CD4-positive, CD25-positive, alpha-beta regulatory T cell (primary cell): ENCODE measurements around the gene SETBP1. TPM values are rescaled to one million over a fixed set of nuclear protein-coding genes. Genes with fewer than 3 reads are reported as not detected.

ENCODE experiments used
- ATAC-seq, 2 donors: fragments of 150-1000 bp; cut with Tn5 transposase; one replicate each; pipeline ENCODE4 v1.10.0; 2021; ENCODE audit warnings: low read depth in 2 of 2, moderate number of reproducible peaks in 2 of 2, moderate library complexity in 1 of 2
- DNase-seq, 3 donors: peaks; one replicate each; pipeline versions ENCODE4 v3.0.0 to v3.0.0-alpha.2; 2012 to 2022; ENCODE audit warnings: mixed read lengths in 1 of 3
- H3K27ac ChIP-seq: one replicate; pipeline ENCODE4 v1.7.0; 2013; ENCODE audit warnings: mild to moderate bottlenecking, low read length; ENCODE audit not compliant: insufficient read depth, poor library complexity, severe bottlenecking
- H3K27me3 ChIP-seq: one replicate; pipeline ENCODE4 v1.7.0; 2013; ENCODE audit warnings: low read length; ENCODE audit not compliant: control insufficient read depth, insufficient read depth
- H3K36me3 ChIP-seq: one replicate; pipeline ENCODE4 v1.7.0; 2013; ENCODE audit warnings: mild to moderate bottlenecking, low read length, moderate library complexity; ENCODE audit not compliant: control insufficient read depth, insufficient read depth
- H3K4me1 ChIP-seq: 2 replicates; pipeline ENCODE4 v1.7.0; 2013; ENCODE audit warnings: mild to moderate bottlenecking, low read length; ENCODE audit not compliant: insufficient read depth, control insufficient read depth, poor library complexity, severe bottlenecking
- H3K4me3 ChIP-seq: one replicate; pipeline ENCODE4 v1.7.0; 2013; ENCODE audit warnings: low read depth, mild to moderate bottlenecking, low read length, moderate library complexity
- H3K9me3 ChIP-seq, 2 experiments: 1 replicate in 1 of 2; 2 replicates in 1 of 2; pipeline ENCODE4 v1.7.0; 2013; ENCODE audit warnings: low read length in 2 of 2, mild to moderate bottlenecking in 1 of 2, moderate library complexity in 1 of 2; ENCODE audit not compliant: control insufficient read depth in 2 of 2
- H3K27ac Mint-ChIP-seq, 3 donors: one replicate each; pipeline ENCODE4 v1.8.0; 2020 to 2022; ENCODE audit warnings: mild to moderate bottlenecking in 3 of 3, mixed read lengths in 3 of 3, moderate library complexity in 2 of 3
- H3K27me3 Mint-ChIP-seq: one replicate; pipeline ENCODE4 v1.8.0; 2022; ENCODE audit warnings: mild to moderate bottlenecking, mixed read lengths
- H3K36me3 Mint-ChIP-seq: one replicate; pipeline ENCODE4 v1.8.0; 2020; ENCODE audit warnings: mixed read lengths
- H3K4me1 Mint-ChIP-seq, 4 donors: one replicate each; pipeline ENCODE4 v1.8.0; 2020 to 2022; ENCODE audit warnings: mixed read lengths in 4 of 4, mild to moderate bottlenecking in 1 of 4
- H3K4me3 Mint-ChIP-seq, 4 donors: one replicate each; pipeline ENCODE4 v1.8.0; 2020 to 2022; ENCODE audit warnings: mild to moderate bottlenecking in 4 of 4, mixed read lengths in 4 of 4, moderate library complexity in 3 of 4
- H3K9me3 Mint-ChIP-seq, 7 donors: one replicate each; pipeline ENCODE4 v1.8.0; 2020 to 2022; ENCODE audit warnings: mixed read lengths in 7 of 7, mild to moderate bottlenecking in 3 of 7, moderate library complexity in 2 of 7
- polyA plus RNA-seq, 4 donors: library from polyadenylated mRNA; unstranded; fragments of 300-500 nt; fragmentation: Illumina TruSeq; gene quantifications; one replicate each; pipeline ENCODE4 v1.2.3, GENCODE V29; 2021
- total RNA-seq: library from RNA; stranded (reverse); gene quantifications from one replicate; pipeline ENCODE4 v1.2.3, GENCODE V29; 2022

SETBP1 gene
- total and polyA plus RNA-seq, 5 donors from 2014 or later = 0.32 to 1.6 (median 0.38) TPM; not detected in 2

DNA sequence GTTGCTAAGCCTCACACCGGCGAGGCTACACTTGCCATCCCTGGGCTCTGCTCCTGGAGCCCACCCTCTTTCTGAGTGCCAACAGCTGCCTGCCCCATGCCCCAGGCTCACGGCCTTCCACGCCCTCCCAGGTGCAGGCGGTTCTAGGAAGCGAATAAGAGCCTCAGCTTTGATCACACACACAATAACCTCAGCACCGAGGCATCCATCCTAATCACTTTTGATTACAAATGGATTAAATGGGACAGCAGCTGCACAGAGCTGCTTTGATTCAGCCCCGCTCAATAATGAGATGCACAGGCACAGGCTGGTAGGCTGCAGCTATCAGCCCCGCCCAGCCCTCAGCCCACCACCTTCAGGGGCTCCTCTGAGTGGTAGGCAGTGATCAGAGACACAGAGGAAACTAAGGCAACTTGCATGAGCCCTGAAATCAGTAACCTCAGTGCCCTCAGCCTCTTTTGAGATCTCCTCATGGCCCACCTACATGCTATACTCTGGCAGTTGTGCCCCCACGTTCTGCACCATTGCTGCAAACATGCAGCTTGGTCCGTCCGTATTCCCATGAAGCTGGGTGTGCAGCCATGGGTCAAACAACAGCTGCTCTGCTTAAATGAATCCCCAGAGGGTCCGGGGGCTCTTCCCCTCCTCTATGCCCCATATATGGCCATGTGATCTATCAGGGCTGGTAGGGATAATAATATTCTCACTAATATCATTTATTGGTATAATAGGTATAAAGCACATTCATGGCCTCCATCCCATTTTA, 171.4 kb downstream of the SETBP1 start:
- H3K36me3 ChIP-seq = no peaks in the 10 kb centered on the region
- no peaks in the 10 kb centered on the region for H3K4me1 ChIP-seq
- no peak overlapping the region for H3K27ac Mint-ChIP-seq
- H3K4me1 Mint-ChIP-seq = no peaks in the 10 kb centered on the region
- no peak for DNase-seq
- no peak overlapping the region for H3K4me3 ChIP-seq
- no peak overlapping the region for H3K27ac ChIP-seq
- H3K27me3 ChIP-seq = no peaks in the 10 kb centered on the region
- ATAC-seq = no peak
- peaks cover 0 to 2% (median 0%) of the 10 kb centered on the region in 7 donors for H3K9me3 Mint-ChIP-seq
- H3K9me3 ChIP-seq = no peaks in the 10 kb centered on the region
- peaks cover 9% of the 10 kb centered on the region for H3K27me3 Mint-ChIP-seq
- no peaks in the 10 kb centered on the region for H3K36me3 Mint-ChIP-seq
- no peak overlapping the region for H3K4me3 Mint-ChIP-seq

- DNase-seq = no peak
- Mint-ChIP-seq H3K36me3 (no peaks in the 10 kb centered on the region), H3K4me3 (no peak overlapping the region), H3K9me3 (peaks cover 0 to 5% (median 0%) of the 10 kb centered on the region in 7 donors), H3K4me1 (no peaks in the 10 kb centered on the region), H3K27ac (peak overlapping the region in 1 of 3 donors; percentile 21), H3K27me3 (peaks cover 14% of the 10 kb centered on the region)
- H3K27ac ChIP-seq = no peak overlapping the region
- H3K4me1 ChIP-seq = no peaks in the 10 kb centered on the region
- no peak for ATAC-seq
- no peaks in the 10 kb centered on the region for H3K9me3 ChIP-seq
- H3K27me3 ChIP-seq = no peaks in the 10 kb centered on the region
- no peaks in the 10 kb centered on the region for H3K36me3 ChIP-seq
- no peak overlapping the region for H3K4me3 ChIP-seq
Measured at GRCh38 chr18:44852818-44853217, 172.1 kb downstream of the SETBP1 start.

DNA sequence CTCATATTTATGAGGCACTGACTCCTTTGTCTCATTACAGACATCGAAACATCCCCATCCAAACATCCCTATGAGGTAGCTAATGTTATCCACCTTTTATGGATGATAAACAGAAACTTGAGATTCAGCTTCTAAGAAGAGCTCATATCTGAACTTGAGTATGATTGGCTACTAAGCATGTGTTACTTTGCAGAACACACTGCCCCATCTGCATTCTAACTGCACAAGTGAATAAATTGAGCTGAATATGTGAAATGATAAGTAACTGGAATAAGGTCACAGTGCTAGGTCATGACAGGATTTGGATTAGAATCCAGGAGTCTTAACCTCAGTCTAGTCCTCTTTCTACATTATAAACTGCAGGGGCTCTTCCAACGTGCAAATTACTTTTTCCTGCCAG, 172.7 kb downstream of the SETBP1 start:
- H3K4me3 Mint-ChIP-seq = no peak overlapping the region
- H3K27me3 ChIP-seq = no peaks in the 10 kb centered on the region
- no peak overlapping the region for H3K4me3 ChIP-seq
- ATAC-seq = no peak
- no peaks in the 10 kb centered on the region for H3K9me3 ChIP-seq
- no peak for DNase-seq
- H3K36me3 ChIP-seq = no peaks in the 10 kb centered on the region
- H3K27ac ChIP-seq = no peak overlapping the region
- H3K36me3 Mint-ChIP-seq = no peaks in the 10 kb centered on the region
- H3K27me3 Mint-ChIP-seq = peaks cover 19% of the 10 kb centered on the region
- H3K4me1 ChIP-seq = no peaks in the 10 kb centered on the region
- no peaks in the 10 kb centered on the region for H3K4me1 Mint-ChIP-seq
- no peak overlapping the region for H3K27ac Mint-ChIP-seq
- peaks cover 0 to 5% (median 0%) of the 10 kb centered on the region in 7 donors for H3K9me3 Mint-ChIP-seq

DNA sequence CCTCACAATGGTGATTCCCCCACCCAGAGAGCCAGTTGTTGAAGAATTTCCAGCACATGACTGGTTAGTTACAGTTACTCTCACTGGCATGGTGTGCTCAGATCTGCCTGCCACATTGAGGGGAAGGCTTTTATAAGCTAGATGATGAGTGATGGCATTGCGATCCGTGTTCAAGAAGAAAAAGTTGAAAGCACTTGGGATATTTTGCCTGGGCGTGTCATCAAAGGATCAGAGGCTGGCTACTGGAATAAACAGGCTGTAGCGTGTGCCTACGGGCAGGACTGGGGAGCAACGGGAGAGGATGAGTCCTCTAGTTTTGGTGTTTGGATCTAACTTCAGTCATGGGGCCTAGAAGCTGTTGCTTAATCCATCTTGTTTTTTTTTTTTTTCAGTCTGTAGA, 175.0 kb downstream of the SETBP1 start:
- Histone ChIP-seq H3K4me1 (no peaks in the 10 kb centered on the region), H3K27me3 (no peaks in the 10 kb centered on the region), H3K9me3 (no peaks in the 10 kb centered on the region), H3K36me3 (no peaks in the 10 kb centered on the region), H3K27ac (no peak overlapping the region), H3K4me3 (no peak overlapping the region)
- Mint-ChIP-seq H3K4me3 (no peak overlapping the region), H3K36me3 (no peaks in the 10 kb centered on the region), H3K27ac (no peak overlapping the region), H3K27me3 (peaks cover 19% of the 10 kb centered on the region), H3K4me1 (no peaks in the 10 kb centered on the region), H3K9me3 (peaks cover 0 to 5% (median 0%) of the 10 kb centered on the region in 7 donors)
- ATAC-seq (no peak), DNase-seq (no peak)

DNA sequence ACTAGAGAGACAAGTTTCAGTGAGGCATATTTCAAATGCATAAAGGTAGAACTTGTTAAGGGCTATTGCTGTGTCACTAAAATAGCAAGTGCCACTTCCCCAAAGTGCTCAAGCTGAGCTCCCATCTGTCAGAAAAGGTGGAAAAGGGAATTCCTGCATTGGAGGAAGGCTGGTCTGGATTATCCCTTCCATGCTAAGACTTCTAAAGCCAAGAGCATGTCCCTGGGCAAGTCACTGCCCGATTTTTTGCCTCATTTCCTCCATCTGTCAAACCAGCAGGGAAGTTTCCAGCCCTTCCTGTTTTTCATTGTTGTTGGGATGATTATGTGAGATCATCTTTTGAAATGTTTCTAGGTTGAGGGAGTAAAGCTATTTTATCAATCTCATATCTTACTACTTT, 175.5 kb downstream of the SETBP1 start:
- no peaks in the 10 kb centered on the region for H3K36me3 ChIP-seq
- DNase-seq (no peak), ATAC-seq (no peak)
- peaks cover 15% of the 10 kb centered on the region for H3K27me3 Mint-ChIP-seq
- H3K27ac ChIP-seq = no peak overlapping the region
- H3K4me3 ChIP-seq = no peak overlapping the region
- no peaks in the 10 kb centered on the region for H3K9me3 ChIP-seq
- H3K4me1 Mint-ChIP-seq = no peaks in the 10 kb centered on the region
- no peaks in the 10 kb centered on the region for H3K36me3 Mint-ChIP-seq
- peaks cover 0 to 5% (median 0%) of the 10 kb centered on the region in 7 donors for H3K9me3 Mint-ChIP-seq
- H3K4me3 Mint-ChIP-seq = no peak overlapping the region
- H3K27ac Mint-ChIP-seq = no peak overlapping the region
- H3K27me3 ChIP-seq = no peaks in the 10 kb centered on the region
- no peaks in the 10 kb centered on the region for H3K4me1 ChIP-seq

DNA sequence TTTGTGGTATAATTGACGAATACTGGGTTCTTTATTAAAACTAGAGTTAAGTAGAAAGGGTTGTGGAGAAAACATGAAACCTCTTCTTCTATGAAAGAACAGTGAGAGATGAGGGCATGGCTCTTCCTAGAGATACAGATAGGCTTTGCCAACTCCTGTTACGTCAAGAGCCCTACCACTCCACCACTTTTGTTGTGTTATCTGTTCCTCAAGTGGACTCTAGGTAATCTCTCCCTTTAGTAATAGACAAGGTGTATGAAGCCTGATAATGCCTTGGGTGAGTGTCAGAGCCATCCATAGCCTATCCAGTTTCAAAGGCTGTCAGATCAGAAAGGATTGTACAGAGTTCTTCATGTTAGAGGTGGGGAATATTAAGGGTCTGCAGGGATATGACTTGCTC, 176.4 kb downstream of the SETBP1 start:
- no peaks in the 10 kb centered on the region for H3K9me3 ChIP-seq
- H3K36me3 ChIP-seq = no peaks in the 10 kb centered on the region
- H3K9me3 Mint-ChIP-seq = peaks cover 0 to 3% (median 0%) of the 10 kb centered on the region in 7 donors
- no peaks in the 10 kb centered on the region for H3K4me1 ChIP-seq
- H3K4me1 Mint-ChIP-seq = no peaks in the 10 kb centered on the region
- H3K27ac Mint-ChIP-seq = no peak overlapping the region
- DNase-seq (no peak), ATAC-seq (no peak)
- H3K27me3 Mint-ChIP-seq = peaks cover 20% of the 10 kb centered on the region
- H3K4me3 Mint-ChIP-seq = no peak overlapping the region
- no peak overlapping the region for H3K27ac ChIP-seq
- H3K4me3 ChIP-seq = no peak overlapping the region
- no peaks in the 10 kb centered on the region for H3K27me3 ChIP-seq
- H3K36me3 Mint-ChIP-seq = no peaks in the 10 kb centered on the region

DNA sequence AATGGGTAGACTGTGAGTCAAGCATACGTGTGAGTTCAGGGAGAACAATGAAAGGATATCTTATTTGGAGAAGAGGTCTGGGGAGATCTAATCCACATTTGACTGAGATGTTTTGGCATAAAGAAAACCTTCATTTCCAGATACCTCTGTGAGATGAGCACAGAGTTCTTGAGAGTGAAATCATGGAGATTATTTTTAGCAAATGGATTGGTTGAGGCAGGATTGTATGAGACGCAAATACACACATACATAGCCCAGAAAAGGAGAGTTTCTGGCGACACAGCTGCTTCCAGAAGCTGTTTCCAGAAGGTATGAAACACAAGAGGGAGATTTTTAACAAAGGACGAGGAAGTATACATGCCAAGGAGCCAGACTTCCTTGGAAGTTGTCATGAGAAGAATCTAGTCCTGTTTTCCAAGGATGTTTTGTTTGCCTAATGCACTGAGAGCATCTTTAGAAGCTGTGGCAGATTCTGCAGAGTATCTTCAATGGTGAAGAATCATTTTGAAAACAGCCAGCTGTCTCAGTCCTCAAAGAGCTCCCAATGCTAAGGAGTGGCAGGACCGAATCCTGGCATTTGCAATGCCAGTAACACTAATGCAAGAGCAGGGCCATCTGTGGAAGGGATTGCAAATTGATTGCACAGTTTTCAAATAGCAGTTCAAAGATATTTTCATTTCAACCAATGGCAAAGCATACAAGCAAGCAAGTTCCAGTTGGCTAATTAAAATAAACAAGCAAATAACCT, 177.2 kb downstream of the SETBP1 start:
- H3K27ac ChIP-seq = no peak overlapping the region
- H3K27me3 Mint-ChIP-seq = peaks cover 15% of the 10 kb centered on the region

More for the DNA sequence above, 177.2 kb downstream of the SETBP1 start:
- ATAC-seq (no peak), DNase-seq (no peak)
- no peak overlapping the region for H3K4me3 ChIP-seq
- H3K9me3 Mint-ChIP-seq = peaks cover 0 to 3% (median 0%) of the 10 kb centered on the region in 7 donors
- no peaks in the 10 kb centered on the region for H3K27me3 ChIP-seq
- H3K36me3 Mint-ChIP-seq = no peaks in the 10 kb centered on the region
- H3K36me3 ChIP-seq = no peaks in the 10 kb centered on the region
- H3K27ac Mint-ChIP-seq = no peak overlapping the region
- no peaks in the 10 kb centered on the region for H3K4me1 ChIP-seq
- H3K4me1 Mint-ChIP-seq = no peaks in the 10 kb centered on the region
- no peak overlapping the region for H3K4me3 Mint-ChIP-seq
- no peaks in the 10 kb centered on the region for H3K9me3 ChIP-seq
